ENCODE measurements around the gene PLPPR1.
A peak's percentile ranks its signal among the peaks of the same experiment; 100 is the strongest.
"Not testable (repeated sequence)": the region's sequence is repeated elsewhere in the genome, so short reads cannot be mapped to it uniquely, and the experiment has no call there.

The PLPPR1 gene

GRCh38 chr9:101309139-101309538, 280.6 kb downstream of the PLPPR1 start:
- DNase-seq, result no peak

DNA sequence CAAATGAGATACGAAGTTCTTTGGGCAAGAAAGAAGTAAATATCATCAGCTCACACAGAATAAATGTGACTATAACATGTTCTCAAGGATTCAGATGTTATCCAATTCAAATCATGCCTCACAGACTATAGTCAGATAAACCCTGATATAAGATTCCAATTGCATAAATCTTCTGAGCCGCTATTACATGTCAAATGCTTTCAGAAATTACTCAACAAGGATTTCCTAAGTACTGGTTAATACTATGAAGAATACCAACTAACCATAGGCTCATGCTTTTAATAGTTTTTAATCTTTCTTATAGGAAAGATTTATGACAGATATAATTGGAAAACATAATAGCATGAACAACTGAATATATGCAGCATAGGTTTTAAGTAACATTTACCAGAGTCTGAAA, 282.7 kb downstream of the PLPPR1 start:
- DNase-seq, result no peak

- peak; percentile 52 for DNase-seq
Observed at GRCh38 chr9:101311758-101312420, 283.4 kb downstream of the PLPPR1 start.

DNA sequence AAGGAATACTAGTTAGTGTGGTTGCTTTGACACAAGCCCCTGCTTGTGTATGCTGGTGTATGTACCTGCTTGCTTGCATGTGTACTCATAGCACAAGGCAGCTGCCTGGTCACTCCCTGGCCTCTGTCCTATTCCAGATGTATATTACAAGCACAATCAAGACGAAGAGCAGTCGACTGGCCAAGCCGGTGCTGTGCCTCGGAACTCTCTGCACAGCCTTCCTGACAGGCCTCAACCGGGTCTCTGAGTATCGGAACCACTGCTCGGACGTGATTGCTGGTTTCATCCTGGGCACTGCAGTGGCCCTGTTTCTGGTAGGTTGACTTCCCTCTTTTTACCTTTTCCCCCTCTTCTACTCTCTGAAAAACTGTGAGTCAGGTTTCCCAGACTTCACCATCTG, 284.1 kb downstream of the PLPPR1 start:
- no peak for DNase-seq

DNA sequence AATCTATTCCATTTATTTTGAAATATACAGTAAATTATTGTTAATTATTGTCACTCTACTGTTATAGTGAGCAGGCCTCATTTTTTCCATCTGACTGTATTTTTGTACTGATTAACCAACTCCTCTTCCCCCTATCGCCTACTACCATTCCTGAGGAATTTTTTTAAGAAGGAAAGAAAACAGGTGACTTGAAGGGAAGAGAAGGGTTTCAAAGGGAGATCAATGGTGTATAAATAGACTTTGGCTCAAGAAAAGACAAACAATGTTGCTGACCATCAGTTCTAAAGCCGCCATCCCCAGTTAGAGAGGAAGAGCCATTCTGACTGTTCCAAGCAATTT, 286.6 kb downstream of the PLPPR1 start:
- DNase-seq, result no peak

- no peak for DNase-seq
Observed at GRCh38 chr9:101317735-101318134, 289.2 kb downstream of the PLPPR1 start.

DNA sequence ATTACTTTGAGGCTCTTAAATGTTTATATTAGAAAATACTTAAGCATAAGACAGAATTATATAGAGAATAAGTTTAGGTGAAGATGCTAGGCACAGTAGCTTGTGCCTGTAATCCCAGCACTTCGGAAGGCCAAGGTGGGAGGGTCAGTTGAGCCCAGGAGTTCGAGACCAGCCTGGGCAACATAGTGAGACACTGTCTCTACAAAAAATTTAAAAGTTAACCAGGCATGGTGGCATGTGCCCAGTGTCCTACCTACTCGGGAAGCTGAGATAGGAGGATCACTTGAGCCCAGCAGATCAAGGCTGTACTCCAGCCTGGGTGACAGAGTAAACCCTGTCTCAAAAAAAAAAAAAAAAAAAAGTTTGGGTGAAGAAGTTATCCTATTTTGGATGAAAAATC, 294.6 kb downstream of the PLPPR1 start:
- no peak for DNase-seq

DNA sequence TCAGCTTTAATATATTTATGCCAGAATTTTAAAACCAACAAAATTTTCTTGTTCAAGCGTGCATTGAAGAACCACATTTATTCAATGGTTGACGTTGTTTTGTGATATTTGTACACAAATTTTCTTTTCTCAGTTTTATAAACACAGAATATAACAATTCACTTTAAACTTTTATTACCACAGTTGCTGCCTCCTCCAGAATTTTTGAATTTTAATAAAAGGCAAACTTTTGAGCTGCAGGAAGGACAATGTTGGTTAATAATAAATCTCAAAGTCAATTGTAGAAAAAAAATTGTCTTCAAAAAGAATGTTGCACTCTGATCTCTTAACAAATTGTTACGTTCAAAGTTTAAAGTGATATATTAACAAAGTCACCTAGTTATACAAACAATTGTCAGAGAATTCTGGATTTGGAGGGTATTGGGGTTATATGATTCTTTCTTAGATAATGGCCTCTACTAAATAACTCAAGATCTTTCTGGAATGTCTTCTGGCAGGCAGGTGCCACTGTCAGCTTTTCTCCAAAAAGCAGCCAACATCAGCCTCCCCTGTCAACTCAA, 295.8 kb downstream of the PLPPR1 start:
- no peak for DNase-seq

GRCh38 chr9:101325053-101325452, 296.5 kb downstream of the PLPPR1 start:
- no peak for DNase-seq

DNA sequence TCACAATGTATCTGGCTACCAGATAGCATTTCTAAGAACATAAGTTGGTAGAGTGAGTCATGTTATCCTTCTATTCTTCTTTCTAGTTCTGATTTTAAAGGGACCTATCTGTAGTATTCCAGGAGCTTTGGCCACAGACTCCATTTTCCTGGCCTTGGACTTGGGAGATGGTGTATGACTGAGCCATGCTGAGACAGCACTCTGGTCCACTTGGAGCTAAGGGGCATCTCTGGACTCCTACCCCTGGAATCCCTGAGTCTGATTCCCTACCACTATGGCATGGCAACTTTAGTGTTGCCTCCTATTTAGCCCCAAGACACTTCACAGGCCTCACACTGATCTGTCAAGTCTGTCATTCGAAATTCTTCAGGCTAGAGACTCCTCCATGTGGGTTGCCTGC, 297.5 kb downstream of the PLPPR1 start:
- no peak for DNase-seq

DNA sequence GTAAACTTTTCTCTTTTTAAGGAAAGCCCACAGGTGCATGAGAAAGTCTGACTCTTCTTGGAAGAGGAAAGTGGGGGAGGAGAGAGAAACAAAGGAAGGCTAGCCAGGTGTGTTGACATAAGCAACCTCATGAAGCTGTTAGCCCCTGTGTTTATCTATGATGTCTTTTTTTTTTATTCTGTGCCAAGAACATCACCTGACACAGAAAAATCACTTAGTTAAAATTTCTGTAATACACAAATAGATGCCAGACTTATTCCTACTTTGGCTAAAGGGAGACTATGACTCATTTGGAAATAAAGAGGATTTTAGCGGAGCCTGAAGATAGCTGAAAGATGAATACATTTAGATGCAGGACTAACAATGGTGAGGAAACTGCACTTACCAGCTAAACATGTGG, 298.0 kb downstream of the PLPPR1 start:
- peak; percentile 59 for DNase-seq

- DNase-seq, result not testable (repeated sequence)
Observed at GRCh38 chr9:101327422-101327909, 298.9 kb downstream of the PLPPR1 start.

- DNase-seq, result no peak
Observed at GRCh38 chr9:101332362-101332761, 303.8 kb downstream of the PLPPR1 start.

DNA sequence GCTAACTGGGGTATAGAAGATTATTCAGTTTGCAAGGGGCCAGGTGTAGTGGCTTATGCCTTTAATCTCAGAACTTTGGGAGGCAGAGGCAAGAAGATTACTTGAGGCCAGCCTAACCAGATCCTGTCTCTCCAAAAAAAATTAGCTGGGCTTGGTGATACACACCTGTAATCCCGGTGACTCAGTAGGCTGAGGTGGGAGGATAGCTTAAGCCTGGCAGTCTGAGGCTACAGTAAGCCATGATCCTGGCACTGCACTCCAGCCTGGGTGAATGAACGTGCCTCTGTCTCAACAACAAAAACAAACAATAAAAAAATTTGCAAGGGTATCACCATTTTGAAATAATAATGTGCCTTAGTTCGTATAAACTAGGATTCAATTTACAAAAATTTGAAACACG, 305.0 kb downstream of the PLPPR1 start:
- no peak for DNase-seq

DNA sequence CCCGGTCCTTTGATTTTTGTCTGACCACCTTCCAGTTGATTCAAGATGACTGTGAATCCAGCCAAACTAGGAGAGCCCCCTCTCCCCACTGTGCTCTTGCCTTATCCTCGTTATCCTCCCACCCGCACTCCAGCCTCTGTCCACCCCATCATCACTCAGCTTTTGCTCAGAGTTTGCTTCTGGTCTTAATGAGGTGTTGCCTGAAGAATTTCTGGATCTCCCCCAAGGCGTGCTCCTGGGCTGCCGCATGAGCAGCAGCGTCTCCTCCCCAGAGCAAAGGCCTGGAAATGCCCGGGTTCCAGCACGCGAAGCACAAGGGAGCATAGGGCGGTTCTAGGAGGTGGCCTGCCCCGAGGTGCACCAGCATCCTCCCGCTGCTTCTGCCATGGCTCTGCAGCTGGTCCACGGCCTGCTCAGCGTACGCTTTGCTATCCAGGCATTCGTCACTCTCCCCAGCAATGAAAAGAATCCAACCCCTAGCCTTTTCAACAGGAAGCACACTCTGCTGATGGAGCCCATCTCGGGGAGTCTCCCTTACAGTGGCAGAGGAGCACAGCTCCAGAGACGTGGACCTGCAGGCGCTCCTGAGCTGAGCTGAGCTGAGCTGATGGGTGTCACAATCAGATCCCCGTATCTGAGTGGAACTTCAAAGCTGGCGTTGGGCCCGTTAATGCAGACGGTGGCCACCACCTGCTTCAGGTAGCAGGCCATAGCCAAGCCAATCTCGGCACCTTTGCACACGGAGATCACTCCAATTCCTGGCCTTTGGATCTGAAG, 305.6 kb downstream of the PLPPR1 start:
- no peak for DNase-seq

GRCh38 chr9:101336091-101336490, 307.6 kb downstream of the PLPPR1 start:
- no peak for DNase-seq

- DNase-seq, result no peak
Observed at GRCh38 chr9:101337237-101337636, 308.7 kb downstream of the PLPPR1 start.

- DNase-seq, result no peak
Observed at GRCh38 chr9:101341958-101342357, 313.4 kb downstream of the PLPPR1 start.

DNA sequence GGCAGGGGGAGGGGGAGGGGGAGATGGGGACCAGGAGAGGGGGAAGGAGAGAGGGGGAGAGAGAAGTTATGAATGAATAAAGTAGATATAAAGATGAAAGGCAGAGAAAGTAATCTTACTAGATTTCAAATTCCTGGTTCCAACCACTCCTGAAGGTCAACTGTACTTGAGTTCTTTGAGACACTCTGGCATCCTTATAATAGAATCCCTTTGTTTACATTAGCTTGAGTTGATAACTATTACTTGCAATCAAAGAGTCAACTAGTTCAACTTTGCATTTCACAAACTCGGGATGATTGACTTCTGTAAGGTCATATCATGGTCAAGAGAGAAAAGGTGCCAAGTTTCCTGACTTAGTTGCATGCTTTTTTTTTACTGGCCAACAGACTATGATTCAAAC, 314.1 kb downstream of the PLPPR1 start:
- DNase-seq, result no peak

GRCh38 chr9:101350285-101350684, 321.8 kb downstream of the PLPPR1 start:
- DNase-seq, result no peak

- DNase-seq, result no peak
Observed at GRCh38 chr9:101352892-101353463, 324.5 kb downstream of the PLPPR1 start.

DNA sequence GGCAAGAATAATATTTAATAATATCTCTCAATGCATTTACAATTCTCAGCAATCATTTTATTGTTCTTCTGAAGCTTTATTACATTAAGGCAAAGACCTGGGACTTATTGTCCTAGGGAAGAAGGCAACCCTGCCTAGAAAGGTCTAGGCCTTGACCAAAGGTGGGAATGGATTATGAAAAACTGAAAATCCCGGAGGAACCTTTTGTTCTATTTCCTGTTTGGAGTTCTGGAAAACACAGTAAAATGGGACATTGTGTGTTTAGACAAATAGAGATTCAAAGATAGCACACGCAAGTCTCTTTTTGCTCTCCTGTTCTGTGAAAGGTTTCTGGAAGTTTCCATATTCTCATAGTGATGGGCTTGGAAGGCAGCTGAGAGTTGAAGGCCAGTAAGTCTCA, 325.2 kb downstream of the PLPPR1 start:
- DNase-seq, result no peak

- DNase-seq, result no peak
Observed at GRCh38 chr9:101354143-101354764, 325.7 kb downstream of the PLPPR1 start.

All from NCI-H1436 treated with DMSO at 0.1 percent for 48 hours (cell line).